GM10266 (cell line): ENCODE data around the gene CARMIL1.

Experiments used
- DNase-seq: peaks from one replicate; pipeline ENCODE4 v3.0.0; 2012; ENCODE audit errors: extremely low spot score
- TF ChIP-seq, protein P1 (sequence below): IDR thresholded peaks from 2 replicates; pipeline ENCODE4 v1.5.1; 2012; ENCODE audit warnings: mild to moderate bottlenecking, low read depth; ENCODE audit not compliant: control insufficient read depth, insufficient read depth; ENCODE audit errors: missing control alignments

The CARMIL1 gene

DNA sequence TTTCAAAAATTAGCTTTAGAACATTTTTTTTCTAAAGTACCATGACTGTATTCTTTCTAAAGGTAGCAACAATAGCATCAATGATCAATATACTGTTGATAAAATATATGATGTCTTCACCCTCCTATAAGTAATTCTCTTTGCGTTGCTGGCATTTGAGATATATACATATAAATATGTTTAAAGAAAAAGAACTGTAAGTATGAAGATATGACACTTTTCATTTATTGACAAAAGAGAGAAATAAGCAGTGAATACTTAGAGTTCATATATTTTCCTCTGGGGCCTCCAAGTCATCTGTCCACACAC lies 323.5 kb downstream of the CARMIL1 start:
- TF ChIP-seq, protein P1, sequence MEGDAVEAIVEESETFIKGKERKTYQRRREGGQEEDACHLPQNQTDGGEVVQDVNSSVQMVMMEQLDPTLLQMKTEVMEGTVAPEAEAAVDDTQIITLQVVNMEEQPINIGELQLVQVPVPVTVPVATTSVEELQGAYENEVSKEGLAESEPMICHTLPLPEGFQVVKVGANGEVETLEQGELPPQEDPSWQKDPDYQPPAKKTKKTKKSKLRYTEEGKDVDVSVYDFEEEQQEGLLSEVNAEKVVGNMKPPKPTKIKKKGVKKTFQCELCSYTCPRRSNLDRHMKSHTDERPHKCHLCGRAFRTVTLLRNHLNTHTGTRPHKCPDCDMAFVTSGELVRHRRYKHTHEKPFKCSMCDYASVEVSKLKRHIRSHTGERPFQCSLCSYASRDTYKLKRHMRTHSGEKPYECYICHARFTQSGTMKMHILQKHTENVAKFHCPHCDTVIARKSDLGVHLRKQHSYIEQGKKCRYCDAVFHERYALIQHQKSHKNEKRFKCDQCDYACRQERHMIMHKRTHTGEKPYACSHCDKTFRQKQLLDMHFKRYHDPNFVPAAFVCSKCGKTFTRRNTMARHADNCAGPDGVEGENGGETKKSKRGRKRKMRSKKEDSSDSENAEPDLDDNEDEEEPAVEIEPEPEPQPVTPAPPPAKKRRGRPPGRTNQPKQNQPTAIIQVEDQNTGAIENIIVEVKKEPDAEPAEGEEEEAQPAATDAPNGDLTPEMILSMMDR = no peak
- no peak for DNase-seq

DNA sequence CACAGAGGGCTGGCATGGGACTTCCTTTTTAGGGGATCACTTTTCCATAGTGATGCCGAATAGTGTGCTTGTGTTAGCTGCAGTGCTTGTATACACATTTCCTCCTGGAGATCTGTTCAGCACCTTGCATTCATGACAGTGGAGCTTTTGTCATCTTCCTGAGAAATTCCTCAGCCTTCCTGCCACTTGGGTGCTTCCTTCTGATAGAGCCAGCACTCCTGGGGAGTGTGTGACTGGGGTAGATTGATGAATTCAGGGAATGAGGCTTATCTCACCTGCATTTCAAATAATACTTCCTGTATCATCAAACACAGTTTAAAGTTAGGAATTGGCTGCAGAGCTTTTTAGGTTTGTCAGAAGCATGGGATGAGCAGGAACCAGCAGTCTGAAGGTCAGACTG lies 324.1 kb downstream of the CARMIL1 start:
- TF ChIP-seq, protein P1 = no peak
- DNase-seq = no peak

- TF ChIP-seq, protein P1 = no peak
These were observed 327.0 kb downstream of the CARMIL1 start for GRCh38 chr6:25606151-25606550.

DNA sequence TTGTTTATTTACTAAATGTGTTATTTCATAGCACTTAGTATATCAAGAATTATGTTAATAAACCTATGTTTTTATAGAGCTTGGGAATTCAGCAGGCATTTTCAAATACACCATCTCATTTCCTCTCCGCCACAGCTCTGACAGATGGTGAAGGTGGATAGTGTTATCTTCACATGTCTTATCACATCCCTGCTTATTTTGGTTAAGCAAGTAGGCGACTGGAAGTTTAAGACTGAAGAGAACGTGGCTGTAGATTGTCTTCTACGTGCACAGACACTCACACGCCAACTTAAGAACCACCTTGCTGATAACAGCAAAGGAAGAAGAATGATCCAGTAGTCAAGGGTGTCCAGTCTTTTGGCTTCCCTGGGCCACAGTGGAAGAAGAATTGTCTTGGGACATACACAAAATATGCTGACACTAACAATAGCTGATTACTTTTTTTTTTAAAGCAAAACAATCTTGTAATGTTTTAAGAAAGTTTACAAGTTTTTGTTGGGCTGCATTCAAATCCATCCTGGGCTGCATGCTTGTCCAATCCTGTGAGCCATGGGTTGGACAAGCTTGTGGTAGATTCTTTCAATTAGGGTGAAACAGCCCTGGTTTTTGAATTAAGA lies 329.5 kb downstream of the CARMIL1 start:
- TF ChIP-seq, protein P1 = no peak
- DNase-seq = no peak

More at GRCh38 chr6:25606151-25606550, 327.0 kb downstream of the CARMIL1 start:
- no peak for DNase-seq

DNA sequence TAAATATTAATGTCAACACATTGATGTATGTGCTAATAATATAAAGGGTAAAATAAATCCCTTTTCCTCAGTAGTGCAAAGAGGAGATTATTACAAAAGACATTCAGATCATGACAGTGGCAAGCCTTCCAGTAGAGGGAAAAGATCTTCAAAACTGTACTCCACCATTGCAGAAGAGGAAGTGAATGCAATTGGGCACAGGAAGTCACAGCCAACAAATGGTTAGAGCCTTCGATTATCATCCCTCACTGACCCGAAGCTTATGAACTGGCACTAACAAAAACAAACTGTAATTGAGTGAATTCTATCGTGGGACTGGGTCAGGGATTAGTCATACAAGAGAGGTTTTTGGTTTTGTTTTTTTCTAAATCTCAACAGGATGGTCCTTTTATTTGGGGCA lies 333.5 kb downstream of the CARMIL1 start:
- no peak for DNase-seq

GRCh38 chr6:25613415-25613814 lies 334.2 kb downstream of the CARMIL1 start:
- TF ChIP-seq, protein P1 = no peak
- DNase-seq = no peak

More for the DNA sequence above, 333.5 kb downstream of the CARMIL1 start:
- TF ChIP-seq, protein P1 = no peak

DNA sequence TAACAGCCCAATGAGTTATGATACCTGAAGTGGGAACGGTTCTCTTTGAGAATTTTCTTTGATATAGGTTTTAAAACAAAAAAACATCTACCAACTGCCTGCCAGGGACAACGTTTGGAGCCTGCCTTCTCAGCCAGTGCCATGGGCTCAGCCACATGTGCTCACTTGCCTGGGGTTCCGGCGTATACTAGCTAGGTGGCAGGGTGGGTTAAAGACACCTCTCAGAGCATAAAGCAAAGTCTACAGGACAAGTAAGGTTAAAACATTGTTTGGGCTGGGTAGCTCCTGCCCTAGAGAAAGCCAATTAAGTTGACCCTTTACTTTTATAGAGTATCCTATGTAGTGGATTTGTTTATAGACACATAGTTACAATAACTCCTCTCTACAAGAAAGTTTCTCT lies 334.9 kb downstream of the CARMIL1 start:
- TF ChIP-seq, protein P1 = no peak
- DNase-seq = no peak
